K562 (cell line): Measurements from ENCODE around the gene ERBB4. TPM values are rescaled to one million over a fixed set of nuclear protein-coding genes. Genes with fewer than 3 reads are reported as not detected.

ENCODE experiments used
- ATAC-seq: fragments of 200-7000 bp; cut with Tn5 transposase; 3 replicates; pipeline ENCODE4 v1.9.1; 2020; ENCODE audit warnings: moderate library complexity
- BruUV-seq: library from RNA; stranded (reverse); fragments of 400-500 nt; replicated peaks from 2 replicates; lab custom pipeline; 2021; lab: Mats Ljungman, UMichigan
- CTCF ChIA-PET: fragments of 300-600 bp; formaldehyde crosslinking; extraction: SDS; loops from one replicate; lab custom pipeline; 2021; ENCODE audit warnings: low intra/inter-chr PET ratio; lab: Yijun Ruan, JAX
- POLR2A ChIA-PET: fragments of 300-600, 350-650 bp; sonication (Branson Sonifier 250); formaldehyde crosslinking; extraction: SDS; loops from one replicate; lab custom pipeline; 2021; ENCODE audit warnings: antibody characterized with exemption, inconsistent platforms; lab: Yijun Ruan, JAX
- DNase-seq, 4 experiments: peaks; one replicate each; pipeline versions ENCODE4 v3.0.0 to v3.0.0-alpha.2; 2011 to 2018; ENCODE audit warnings: low spot score in 3 of 4, mixed read lengths in 3 of 4; ENCODE audit errors: extremely low read depth in 1 of 4
- FAIRE-seq: peaks from 2 replicates; lab custom pipeline; 2011; peaks lifted over from hg19 to GRCh38; lab: Jason Lieb, UNC
- H2AFZ ChIP-seq: 2 replicates; pipeline ENCODE4 v1.6.0; 2011; ENCODE audit warnings: low read depth, low read length, control low read depth, inconsistent platforms
- H3K27ac ChIP-seq: fragments of 200-600 bp; 3 replicates; pipeline ENCODE4 v1.8.0; 2011; ENCODE audit warnings: low read depth, mild to moderate bottlenecking, control low read depth, inconsistent platforms, low read length, moderate library complexity, mixed read lengths; ENCODE audit errors: extremely low read depth
- H3K27me3 ChIP-seq, 2 experiments: fragments of 300-600 bp in 1 of 2; 2 replicates in 1 of 2; 3 replicates in 1 of 2; pipeline versions ENCODE4 v1.6.0 to v1.8.0; 2011; ENCODE audit warnings: inconsistent platforms in 2 of 2, low read length in 2 of 2, mild to moderate bottlenecking in 1 of 2, mixed read lengths in 1 of 2, moderate library complexity in 1 of 2; ENCODE audit not compliant: control insufficient read depth in 2 of 2, insufficient read depth in 2 of 2
- H3K36me3 ChIP-seq: fragments of 300-600 bp; 3 replicates; pipeline ENCODE4 v1.8.0; 2011; ENCODE audit warnings: mild to moderate bottlenecking, low read length, inconsistent platforms; ENCODE audit not compliant: control insufficient read depth, insufficient read depth
- H3K4me1 ChIP-seq, 2 experiments: fragments of 200-600 bp in 1 of 2; replicated peaks in 1 of 2; 2 replicates in 1 of 2; 3 replicates in 1 of 2; pipeline versions ENCODE4 v1.5.1 to v1.8.0; 2011; ENCODE audit warnings: inconsistent platforms in 2 of 2, low read length in 2 of 2, mild to moderate bottlenecking in 1 of 2, mixed read lengths in 1 of 2, moderate library complexity in 1 of 2; ENCODE audit not compliant: control insufficient read depth in 2 of 2, insufficient read depth in 2 of 2
- H3K4me2 ChIP-seq: 2 replicates; pipeline ENCODE4 v1.6.1; 2011; ENCODE audit warnings: low read length, control low read depth, inconsistent platforms, mixed read lengths; ENCODE audit not compliant: insufficient read depth
- H3K4me3 ChIP-seq: fragments of 200-600 bp; sonication (generic), shearing (Covaris generic); 2 replicates; pipeline ENCODE4 v1.5.1; 2016; ENCODE audit warnings: control low read depth, inconsistent platforms
- H3K79me2 ChIP-seq: fragments of 200-600 bp; 3 replicates; pipeline ENCODE4 v1.8.0; 2011; ENCODE audit warnings: low read length, inconsistent platforms; ENCODE audit not compliant: control insufficient read depth, insufficient read depth
- H3K9ac ChIP-seq, 2 experiments: 2 replicates each; pipeline versions ENCODE4 v1.6.0 to v1.6.1; 2011; ENCODE audit warnings: low read depth in 2 of 2, low read length in 2 of 2, control low read depth in 1 of 2, inconsistent platforms in 1 of 2, mild to moderate bottlenecking in 1 of 2, mixed read lengths in 1 of 2; ENCODE audit not compliant: insufficient read depth in 1 of 2
- H3K9me1 ChIP-seq: one replicate; pipeline ENCODE4 v1.6.0; 2011; ENCODE audit warnings: inconsistent platforms, mild to moderate bottlenecking, low read length, moderate library complexity; ENCODE audit not compliant: control insufficient read depth, insufficient read depth
- H3K9me3 ChIP-seq: replicated peaks from 2 replicates; pipeline ENCODE4 v1.5.1; 2011; ENCODE audit warnings: low read depth, low read length, inconsistent platforms; ENCODE audit not compliant: control insufficient read depth, insufficient read depth
- H4K20me1 ChIP-seq: replicated peaks from 2 replicates; pipeline ENCODE4 v1.6.1; 2011; ENCODE audit warnings: low read length, inconsistent platforms, mixed read lengths; ENCODE audit not compliant: control insufficient read depth, insufficient read depth
- CBFA2T3 ChIP-seq: fragments of 450-650 bp; IDR thresholded peaks from 2 replicates; pipeline ENCODE4 v1.6.1; 2017
- CHCHD3 ChIP-seq: fragments of 250-450 bp; sonication (Bioruptor Pico); IDR thresholded peaks from 2 replicates; pipeline ENCODE4 v2.1.2; 2022; ENCODE audit warnings: mild to moderate bottlenecking
- CXXC5 ChIP-seq: fragments of 250-450 bp; sonication (Bioruptor Pico); IDR thresholded peaks from 2 replicates; pipeline ENCODE4 v1.8.0; 2022; ENCODE audit warnings: inconsistent platforms, mild to moderate bottlenecking, moderate library complexity
- DLX4 ChIP-seq: fragments of 250-450 bp; sonication (Bioruptor Pico); IDR thresholded peaks from 2 replicates; pipeline ENCODE4 v1.6.1; 2021; ENCODE audit warnings: mild to moderate bottlenecking
- FOS ChIP-seq: IDR thresholded peaks from 3 replicates; pipeline ENCODE4 v1.6.1; 2011; ENCODE audit not compliant: insufficient read length; ENCODE audit errors: extremely low read depth
- HBP1 ChIP-seq: fragments of 450-650 bp; formaldehyde crosslinking; IDR thresholded peaks from 2 replicates; pipeline ENCODE4 v1.4.0; 2022; ENCODE audit warnings: missing genetic modification characterization
- KLF10 ChIP-seq: fragments of 250-450 bp; sonication (Bioruptor Pico); IDR thresholded peaks from 2 replicates; pipeline ENCODE4 v1.6.1; 2021; ENCODE audit warnings: matching md5 sums
- NFE2L1 ChIP-seq: fragments of 450-650 bp; IDR thresholded peaks from 2 replicates; pipeline ENCODE4 v1.6.1; 2016; ENCODE audit warnings: missing genetic modification characterization, low read depth, mild to moderate bottlenecking, missing compliant biosample characterization, moderate library complexity, borderline replicate concordance
- POU5F1 ChIP-seq: fragments of 150-350 bp; IDR thresholded peaks from 2 replicates; pipeline ENCODE4 v1.6.1; 2014; ENCODE audit warnings: borderline replicate concordance, low read length, low read depth, mild to moderate bottlenecking; ENCODE audit not compliant: partially characterized antibody
- STAG1 ChIP-seq: sonication (generic); formaldehyde crosslinking; IDR thresholded peaks from 2 replicates; pipeline ENCODE4 v1.5.0; 2020; ENCODE audit warnings: missing genetic modification reagents, borderline replicate concordance
- SUPT5H ChIP-seq: fragments of 450-650 bp; IDR thresholded peaks from 2 replicates; pipeline ENCODE4 v1.6.1; 2016
- TAF15 ChIP-seq: fragments of 200-400 bp; formaldehyde crosslinking; IDR thresholded peaks from 2 replicates; pipeline ENCODE4 v1.6.1; 2017; ENCODE audit warnings: mild to moderate bottlenecking, low read depth, low read length, moderate library complexity
- TOE1 ChIP-seq, 2 experiments: fragments of 450-650 bp in 1 of 2; sonication (generic) in 1 of 2; formaldehyde crosslinking in 1 of 2; IDR thresholded peaks; 2 replicates each; pipeline versions ENCODE4 v1.7.1 to v1.8.0; 2016 to 2022; ENCODE audit warnings: borderline replicate concordance in 2 of 2, mild to moderate bottlenecking in 2 of 2, antibody characterized with exemption in 1 of 2, inconsistent platforms in 1 of 2, low read depth in 1 of 2, missing genetic modification reagents in 1 of 2, moderate library complexity in 1 of 2
- ZC3H4 ChIP-seq: sonication (generic); formaldehyde crosslinking; IDR thresholded peaks from 2 replicates; pipeline ENCODE4 v1.9.0; 2021; ENCODE audit warnings: missing genetic modification reagents, borderline replicate concordance
- ZFP1 ChIP-seq: fragments of 450-650 bp; formaldehyde crosslinking; IDR thresholded peaks from 2 replicates; pipeline ENCODE4 v1.4.0; 2020; ENCODE audit warnings: mild to moderate bottlenecking, mixed read lengths
- ZNF184 ChIP-seq: sonication (generic); formaldehyde crosslinking; IDR thresholded peaks from 2 replicates; pipeline ENCODE4 v1.5.0; 2020; ENCODE audit warnings: missing genetic modification reagents
- ZNF668 ChIP-seq: fragments of 250-450 bp; sonication (Bioruptor Pico); IDR thresholded peaks from 2 replicates; pipeline ENCODE4 v1.8.0; 2022; ENCODE audit warnings: mild to moderate bottlenecking, inconsistent platforms
- ZNF785 ChIP-seq: fragments of 250-450 bp; sonication (Bioruptor Pico); IDR thresholded peaks from 2 replicates; pipeline ENCODE4 v1.4.0; 2020; ENCODE audit warnings: mild to moderate bottlenecking
- WGBS: fragments of 100-300 bp; shearing (Covaris generic); methylation state at CpG from one replicate; pipeline ENCODE4 v1.1.6; 2016; ENCODE audit warnings: low coverage, mixed read lengths; ENCODE audit not compliant: insufficient coverage; ENCODE audit errors: missing lambda C conversion rate; 5-methylcytosine and 5-hydroxymethylcytosine counted together
- in situ Hi-C: fragments of 300-500 bp; cut with MboI; formaldehyde crosslinking; loops from 4 replicates; pipeline ENCODE4 v1.15.0; 2018; ENCODE audit warnings: inconsistent platforms, mixed read lengths
- intact Hi-C: fragments of 100-400 bp; cut with micrococcal nuclease; formaldehyde crosslinking; loops from 2 replicates; pipeline ENCODE4 v1.14.2; 2022
- polyA plus RNA-seq, 8 experiments: library from polyadenylated mRNA; depleted of rRNA in 4 of 8; stranded (reverse) in 5 of 8; unstranded in 3 of 8; fragments of >200 nt; fragmentation: Nextera tagmentation in 2 of 8; fragmentation: Illumina TruSeq in 1 of 8; extraction: Ambion mirVana in 2 of 8; extraction: Trizol in 1 of 8; gene quantifications; 2 replicates each; pipeline versions ENCODE4 v1.2.1 to v1.2.3, GENCODE V29; 2011 to 2014; ENCODE audit warnings: inconsistent platforms in 1 of 8, missing spikeins in 1 of 8
- total RNA-seq, 7 experiments: library from RNA; depleted of rRNA in 6 of 7; stranded (reverse); fragments of >200 nt in 6 of 7; fragmentation: Illumina TruSeq in 2 of 7; extraction: Trizol in 2 of 7; gene quantifications; 2 replicates each; pipeline versions ENCODE4 v1.2.1 to v1.2.3, GENCODE V29; 2011 to 2021; ENCODE audit warnings: low replicate concordance in 1 of 7

ERBB4 gene
- total and polyA plus RNA-seq, 9 of the 15 experiments (the other 6 are each of a cell fraction or from before 2014, with no cell fraction given) = not detected

- no peak overlapping the region for H3K4me3 ChIP-seq
- no peaks in the 10 kb centered on the region for H3K27me3 ChIP-seq
- FAIRE-seq (no peak), DNase-seq (no peak), ATAC-seq (no peak)
- no TSS peak for BruUV-seq
- H3K9ac ChIP-seq = no peak overlapping the region
- POLR2A ChIA-PET = no interaction called here
- H3K79me2 ChIP-seq = no peaks in the 10 kb centered on the region
- in situ Hi-C loops = no loop called here
- no peak overlapping the region for H3K4me2 ChIP-seq
- no peak overlapping the region for H3K27ac ChIP-seq
- 10% methylated on average over 2 of the region's 2 CpGs for WGBS
- no peak overlapping the region for H2AFZ ChIP-seq
- TF ChIP-seq DLX4 (CRISPR knock-in tag) (no peak), ZC3H4 (CRISPR knock-in tag) (no peak), CBFA2T3 (no peak), SUPT5H (no peak), CXXC5 (no peak), FOS (no peak), NFE2L1 (tag) (no peak), KLF10 (CRISPR knock-in tag) (no peak), TAF15 (no peak), CHCHD3 (CRISPR knock-in tag) (no peak), HBP1 (CRISPR knock-in tag) (no peak), ZNF184 (CRISPR knock-in tag) (no peak), ZNF668 (CRISPR knock-in tag) (no peak), STAG1 (CRISPR knock-in tag) (no peak), TOE1 (IDR thresholded peaks at IDR 0.05; ENCODE audit: borderline replicate concordance) (no peak), TOE1 (CRISPR knock-in tag; IDR thresholded peaks at IDR 0.05; ENCODE audit: borderline replicate concordance, low read depth) (no peak), ZNF785 (CRISPR knock-in tag) (no peak), ZFP1 (CRISPR knock-in tag) (no peak), POU5F1 (no peak)
- no peaks in the 10 kb centered on the region for H3K9me1 ChIP-seq
- no peaks in the 10 kb centered on the region for H3K36me3 ChIP-seq
- no peaks in the 10 kb centered on the region for H4K20me1 ChIP-seq
- H3K4me1 ChIP-seq = no peaks in the 10 kb centered on the region
- no peaks in the 10 kb centered on the region for H3K9me3 ChIP-seq
- intact Hi-C loops = no loop called here
- CTCF ChIA-PET = no interaction called here
These were observed 638.1 kb downstream of the ERBB4 start for GRCh38 chr2:211900518-211900917.
